Endometrium (tissue), 2 donors: ENCODE data around the gene SLC12A7.
"Not testable (repeated sequence)": the region's sequence is repeated elsewhere in the genome, so short reads cannot be mapped to it uniquely, and the experiment has no call there.

Experiments
- FAIRE-seq: peaks from 2 replicates; lab custom pipeline; 2012; peaks lifted over from hg19 to GRCh38; lab: Jason Lieb, UNC
- donor health status: control.
- donor health status: control.

Gene SLC12A7

GRCh38 chr5:1035421-1036405 is 76.2 kb downstream of the SLC12A7 start:
- FAIRE-seq = no peak

- FAIRE-seq = no peak
These were observed 76.9 kb downstream of the SLC12A7 start for GRCh38 chr5:1034986-1035385.

- no peak for FAIRE-seq
These were observed 77.4 kb downstream of the SLC12A7 start for GRCh38 chr5:1034421-1034905.

- no peak for FAIRE-seq
These were observed 78.0 kb downstream of the SLC12A7 start for GRCh38 chr5:1033606-1034420.

- FAIRE-seq = no peak
These were observed 78.7 kb downstream of the SLC12A7 start for GRCh38 chr5:1033178-1033577.

GRCh38 chr5:1032551-1033027 is 79.3 kb downstream of the SLC12A7 start:
- no peak for FAIRE-seq

GRCh38 chr5:1032011-1032410 is 79.9 kb downstream of the SLC12A7 start:
- FAIRE-seq = no peak

GRCh38 chr5:1031306-1031959 is 80.4 kb downstream of the SLC12A7 start:
- no peak for FAIRE-seq

- FAIRE-seq = no peak
These were observed 81.0 kb downstream of the SLC12A7 start for GRCh38 chr5:1030801-1031271.

- no peak for FAIRE-seq
These were observed 81.8 kb downstream of the SLC12A7 start for GRCh38 chr5:1029945-1030625.

GRCh38 chr5:1029282-1029944 is 82.5 kb downstream of the SLC12A7 start:
- FAIRE-seq = no peak

GRCh38 chr5:1028481-1029281 is 83.2 kb downstream of the SLC12A7 start:
- no peak for FAIRE-seq

- no peak for FAIRE-seq
These were observed 84.0 kb downstream of the SLC12A7 start for GRCh38 chr5:1027631-1028441.

GRCh38 chr5:1026700-1027621 is 84.9 kb downstream of the SLC12A7 start:
- no peak for FAIRE-seq

GRCh38 chr5:1021969-1022336 is 89.9 kb downstream of the SLC12A7 start:
- FAIRE-seq = not testable (repeated sequence)

GRCh38 chr5:1021136-1021968 is 90.5 kb downstream of the SLC12A7 start:
- peak; percentile 46 for FAIRE-seq

GRCh38 chr5:1020452-1020961 is 91.4 kb downstream of the SLC12A7 start:
- FAIRE-seq = no peak
